H1 (cell line): ENCODE data around the gene CLDN24. TPM values are rescaled to one million over a fixed set of nuclear protein-coding genes. Genes with fewer than 3 reads are reported as not detected.
A peak's percentile ranks its signal among the peaks of the same experiment; 100 is the strongest.

Source experiments
- CTCF ChIA-PET: fragments of 300-600 bp; sonication (Branson Sonifier 250); formaldehyde crosslinking; loops from one replicate; lab custom pipeline; 2021; ENCODE audit not compliant: partially characterized antibody; lab: Charles Lee
- POLR2A ChIA-PET: fragments of 300-600 bp; sonication (Branson Sonifier 250); formaldehyde crosslinking; loops from one replicate; lab custom pipeline; 2021; ENCODE audit warnings: inconsistent platforms; ENCODE audit not compliant: partially characterized antibody; lab: Charles Lee
- DNase-seq, 2 experiments: peaks; one replicate each; pipeline versions ENCODE4 v3.0.0 to v3.0.0-alpha.2; 2010 to 2022; ENCODE audit warnings: low spot score in 2 of 2, low read depth in 1 of 2, mixed read lengths in 1 of 2
- FAIRE-seq: peaks from 2 replicates; lab custom pipeline; 2011; peaks lifted over from hg19 to GRCh38; lab: Jason Lieb, UNC
- H2AFZ ChIP-seq: 2 replicates; pipeline ENCODE4 v1.8.1; 2012; ENCODE audit warnings: low read length, inconsistent platforms
- H2AK5ac ChIP-seq: 2 replicates; pipeline ENCODE4 v1.6.1; 2013; ENCODE audit warnings: low read depth, low read length
- H2BK120ac ChIP-seq: replicated peaks from 2 replicates; pipeline ENCODE3; 2013; ENCODE audit warnings: low read depth, low read length, inconsistent platforms
- H2BK12ac ChIP-seq: 2 replicates; pipeline ENCODE4 v1.6.1; 2013; ENCODE audit warnings: low read depth, low read length
- H2BK15ac ChIP-seq: 2 replicates; pipeline ENCODE4 v1.6.1; 2013; ENCODE audit warnings: low read length
- H2BK20ac ChIP-seq: 2 replicates; pipeline ENCODE4 v1.6.1; 2013; ENCODE audit warnings: low read length
- H2BK5ac ChIP-seq: 2 replicates; pipeline ENCODE4 v1.6.1; 2013; ENCODE audit warnings: low read depth, low read length
- H3K14ac ChIP-seq: 2 replicates; pipeline ENCODE4 v1.6.1; 2013; ENCODE audit warnings: inconsistent platforms; ENCODE audit not compliant: insufficient read length
- H3K18ac ChIP-seq: 2 replicates; pipeline ENCODE4 v1.6.1; 2013; ENCODE audit warnings: low read length; ENCODE audit errors: extremely low read depth
- H3K23ac ChIP-seq: 2 replicates; pipeline ENCODE4 v1.6.1; 2013; ENCODE audit warnings: inconsistent platforms; ENCODE audit not compliant: insufficient read length
- H3K23me2 ChIP-seq: 2 replicates; pipeline ENCODE4 v1.6.1; 2013; ENCODE audit warnings: low read depth, low read length
- H3K27ac ChIP-seq: 2 replicates; pipeline ENCODE4 v1.6.1; 2011; ENCODE audit warnings: low read depth, low read length, inconsistent platforms
- H3K27me3 ChIP-seq, 4 experiments: replicated peaks in 1 of 4; 1 replicate in 1 of 4; 2 replicates in 3 of 4; pipeline versions ENCODE4 v1.6.1 to v1.8.1; 2011 to 2013; ENCODE audit warnings: low read length in 3 of 4, mild to moderate bottlenecking in 3 of 4, inconsistent platforms in 2 of 4, mixed read lengths in 2 of 4, moderate library complexity in 1 of 4; ENCODE audit not compliant: control insufficient read depth in 3 of 4, insufficient read depth in 3 of 4; ENCODE audit errors: extremely low read depth in 1 of 4
- H3K36me3 ChIP-seq, 4 experiments: 2 replicates each; pipeline versions ENCODE4 v1.6.1 to v1.8.1; 2011 to 2013; ENCODE audit warnings: mild to moderate bottlenecking in 4 of 4, low read length in 3 of 4, moderate library complexity in 2 of 4, control low read depth in 1 of 4, inconsistent platforms in 1 of 4; ENCODE audit not compliant: insufficient read depth in 4 of 4, control insufficient read depth in 2 of 4
- H3K4ac ChIP-seq: replicated peaks from 2 replicates; pipeline ENCODE3; 2013; ENCODE audit warnings: low read length, low read depth, mixed read lengths, inconsistent platforms; ENCODE audit not compliant: insufficient read length
- H3K4me1 ChIP-seq, 4 experiments: replicated peaks in 1 of 4; 1 replicate in 1 of 4; 2 replicates in 3 of 4; pipeline versions ENCODE4 v1.6.1 to v1.8.1; 2011 to 2013; ENCODE audit warnings: low read length in 3 of 4, inconsistent platforms in 2 of 4, mixed read lengths in 1 of 4; ENCODE audit not compliant: insufficient read depth in 4 of 4, control insufficient read depth in 3 of 4
- H3K4me2 ChIP-seq, 2 experiments: 2 replicates each; pipeline versions ENCODE4 v1.6.1 to v1.8.1; 2011 to 2013; ENCODE audit warnings: low read depth in 2 of 2, low read length in 2 of 2, control low read depth in 1 of 2, inconsistent platforms in 1 of 2, mild to moderate bottlenecking in 1 of 2; ENCODE audit not compliant: insufficient read depth in 1 of 2
- H3K4me3 ChIP-seq, 4 experiments: fragments of 200-600, 300-600 bp in 1 of 4; sonication (generic), shearing (Covaris generic), sonication (Bioruptor Twin) in 1 of 4; 2 replicates each; pipeline versions ENCODE4 v1.5.1 to v1.8.1; 2011 to 2016; ENCODE audit warnings: low read length in 4 of 4, low read depth in 3 of 4, control low read depth in 2 of 4, inconsistent platforms in 2 of 4, mild to moderate bottlenecking in 2 of 4, mixed read lengths in 1 of 4, moderate library complexity in 1 of 4; ENCODE audit not compliant: insufficient read depth in 2 of 4; ENCODE audit errors: extremely low read depth in 1 of 4
- H3K56ac ChIP-seq: replicated peaks from 2 replicates; pipeline ENCODE3; 2013; ENCODE audit warnings: low read depth, mild to moderate bottlenecking, mixed read lengths, low read length, inconsistent platforms; ENCODE audit not compliant: insufficient read length
- H3K79me1 ChIP-seq: 2 replicates; pipeline ENCODE4 v1.6.1; 2013; ENCODE audit warnings: low read depth, low read length, control low read depth
- H3K79me2 ChIP-seq, 2 experiments: 2 replicates each; pipeline versions ENCODE4 v1.6.1 to v1.8.1; 2012 to 2013; ENCODE audit warnings: low read length in 2 of 2, mild to moderate bottlenecking in 2 of 2, inconsistent platforms in 1 of 2; ENCODE audit not compliant: insufficient read depth in 2 of 2, control insufficient read depth in 1 of 2
- H3K9ac ChIP-seq, 4 experiments: replicated peaks in 1 of 4; 1 replicate in 1 of 4; 2 replicates in 3 of 4; pipeline versions ENCODE4 v1.6.1 to v1.8.1; 2011 to 2013; ENCODE audit warnings: low read depth in 3 of 4, low read length in 3 of 4, control low read depth in 2 of 4, mild to moderate bottlenecking in 2 of 4, moderate library complexity in 2 of 4, inconsistent platforms in 1 of 4; ENCODE audit errors: extremely low read depth in 1 of 4
- H3K9me3 ChIP-seq, 2 experiments: 2 replicates each; pipeline versions ENCODE4 v1.6.1 to v1.8.1; 2012 to 2013; ENCODE audit warnings: mild to moderate bottlenecking in 2 of 2, moderate library complexity in 2 of 2, control low read depth in 1 of 2, inconsistent platforms in 1 of 2, low read depth in 1 of 2, low read length in 1 of 2, mixed read lengths in 1 of 2; ENCODE audit not compliant: insufficient read depth in 2 of 2
- H4K20me1 ChIP-seq, 2 experiments: replicated peaks in 1 of 2; 2 replicates each; pipeline versions ENCODE3 to v1.8.1; 2011 to 2013; ENCODE audit warnings: inconsistent platforms in 2 of 2, low read length in 2 of 2, mild to moderate bottlenecking in 1 of 2; ENCODE audit not compliant: insufficient read depth in 2 of 2, control insufficient read depth in 1 of 2
- H4K5ac ChIP-seq: 2 replicates; pipeline ENCODE4 v1.6.1; 2013; ENCODE audit warnings: low read length, low read depth, mixed read lengths, inconsistent platforms; ENCODE audit not compliant: insufficient read length
- H4K8ac ChIP-seq: 2 replicates; pipeline ENCODE4 v1.8.0; 2013; ENCODE audit warnings: mild to moderate bottlenecking, moderate library complexity, low read length, inconsistent platforms; ENCODE audit not compliant: insufficient read depth; ENCODE audit errors: extremely low read depth
- H4K91ac ChIP-seq: replicated peaks from 2 replicates; pipeline ENCODE3; 2013; ENCODE audit warnings: low read length, mixed read lengths, inconsistent platforms; ENCODE audit not compliant: insufficient read length
- BACH1 ChIP-seq: IDR thresholded peaks from 2 replicates; pipeline ENCODE4 v1.6.1; 2012; ENCODE audit warnings: low read length, improper control_type of control experiment
- BRCA1 ChIP-seq: IDR thresholded peaks from 2 replicates; pipeline ENCODE4 v1.6.1; 2012; ENCODE audit warnings: low read depth, low read length, improper control_type of control experiment
- FOSL1 ChIP-seq: IDR thresholded peaks from 2 replicates; pipeline ENCODE4 v1.6.1; 2011; ENCODE audit warnings: mild to moderate bottlenecking, low read depth, low read length, moderate library complexity; ENCODE audit not compliant: insufficient read depth
- GTF2F1 ChIP-seq: IDR thresholded peaks from 2 replicates; pipeline ENCODE4 v1.6.1; 2012; ENCODE audit warnings: low read depth, low read length, improper control_type of control experiment, borderline replicate concordance
- HDAC2 ChIP-seq, 2 experiments: fragments of 300-600 bp in 1 of 2; sonication (generic) in 1 of 2; IDR thresholded peaks; 2 replicates each; pipeline ENCODE4 v1.6.1; 2011 to 2012; ENCODE audit warnings: low read depth in 2 of 2, low read length in 2 of 2, mild to moderate bottlenecking in 2 of 2, moderate library complexity in 2 of 2, borderline replicate concordance in 1 of 2, inconsistent platforms in 1 of 2
- KDM1A ChIP-seq: fragments of 200-600, 300-600 bp; sonication (generic); IDR thresholded peaks from 2 replicates; pipeline ENCODE4 v1.7.1; 2016; ENCODE audit warnings: mild to moderate bottlenecking, low read length, borderline replicate concordance
- KDM5A ChIP-seq: fragments of 200-600 bp; IDR thresholded peaks from 2 replicates; pipeline ENCODE4 v1.7.1; 2012; ENCODE audit warnings: mild to moderate bottlenecking, low read length, inconsistent platforms, mixed read lengths
- RNF2 ChIP-seq: fragments of 200-900, 300-1000 bp; sonication (generic); IDR thresholded peaks from 2 replicates; pipeline ENCODE4 v1.7.1; 2016; ENCODE audit warnings: borderline replicate concordance, low read depth, mild to moderate bottlenecking, antibody characterized with exemption, low read length; ENCODE audit not compliant: poor library complexity, severe bottlenecking; ENCODE audit errors: missing control alignments
- TEAD4 ChIP-seq: IDR thresholded peaks from 2 replicates; pipeline ENCODE4 v1.6.1; 2012; ENCODE audit warnings: low read depth, low read length, inconsistent platforms, mixed read lengths
- USF2 ChIP-seq: IDR thresholded peaks from 2 replicates; pipeline ENCODE4 v1.6.1; 2011; ENCODE audit warnings: low read length, improper control_type of control experiment
- WGBS, 2 experiments: shearing (Covaris generic) in 1 of 2; methylation state at CpG; one replicate each; pipeline versions ENCODE4 v1.1.6 to v1.1.7; 2013 to 2015; ENCODE audit warnings: low lambda C conversion rate in 2 of 2, mixed read lengths in 2 of 2, inconsistent platforms in 1 of 2, low coverage in 1 of 2, missing lambda C conversion rate in 1 of 2; ENCODE audit not compliant: insufficient replicate concordance in 2 of 2, insufficient coverage in 1 of 2, insufficient read length in 1 of 2; ENCODE audit errors: extremely low coverage in 1 of 2, missing lambda C conversion rate in 1 of 2; 5-methylcytosine and 5-hydroxymethylcytosine counted together
- polyA plus RNA-seq, 7 experiments: library from polyadenylated mRNA; depleted of rRNA in 3 of 7; stranded (reverse) in 5 of 7; unstranded in 2 of 7; fragments of >200 nt in 5 of 7; fragments of 200-250 nt in 2 of 7; gene quantifications; 1 replicate in 5 of 7; 2 replicates in 1 of 7; 4 replicates in 1 of 7; pipeline versions ENCODE4 v1.2.1 to v1.2.3, GENCODE V29; 2011 to 2013; ENCODE audit warnings: missing spikeins in 2 of 7, mixed read lengths in 2 of 7
- total RNA-seq: library from RNA; stranded (reverse); fragmentation: NEBNext Ultra II Directional; extraction: Animal tissue kit (Norgen Biotek cat#: 25700); gene quantifications from 2 replicates; pipeline ENCODE4 v1.2.1, GENCODE V29; 2021

Gene CLDN24
- total and polyA plus RNA-seq, 2 of the 8 experiments (the other 6 are each of a cell fraction or from before 2014, with no cell fraction given), result not detected

- Histone ChIP-seq H3K4me2 (no peak overlapping the region), H3K23me2 (peaks cover 2% of the 10 kb centered on the region; the same call in 1 of the 2 replicates), H2BK5ac (no peak overlapping the region), H3K56ac (no peak overlapping the region), H4K8ac (no peak overlapping the region), H4K91ac (no peak overlapping the region), H3K36me3 (no peaks in the 10 kb centered on the region), H4K20me1 (no peaks in the 10 kb centered on the region), H4K5ac (no peak overlapping the region), H3K27me3 (peaks cover 0 to 2% (median 0%) of the 10 kb centered on the region in 4 experiments; a peak in 1 of 7 replicates), H2AFZ (no peak overlapping the region), H3K79me2 (no peaks in the 10 kb centered on the region), H3K79me1 (no peaks in the 10 kb centered on the region), H3K23ac (no peak overlapping the region), H2BK120ac (no peak overlapping the region), H2BK12ac (no peak overlapping the region), H3K9me3 (no peaks in the 10 kb centered on the region), H3K9ac (no peak overlapping the region), H3K14ac (no peak overlapping the region), H3K27ac (no peak overlapping the region), H2AK5ac (no peak overlapping the region), H3K18ac (no peak overlapping the region), H3K4me1 (no peaks in the 10 kb centered on the region), H3K4me3 (no peak overlapping the region), H2BK15ac (no peak overlapping the region), H3K4ac (peak overlapping the region; percentile 1), H2BK20ac (no peak overlapping the region)
- ChIA-PET CTCF (no interaction called here), POLR2A (no interaction called here)
- TF ChIP-seq RNF2 (no peak), BRCA1 (no peak), TEAD4 (no peak), GTF2F1 (no peak), KDM1A (no peak), USF2 (no peak), KDM5A (no peak), HDAC2 (IDR thresholded peaks at IDR 0.05; ENCODE audit: borderline replicate concordance in 1 of 2, low read depth in 2 of 2, low read length in 2 of 2) (no peak), BACH1 (no peak), FOSL1 (no peak)
- WGBS, 2 experiments, result 95% methylated on average over 6 of the region's 6 CpGs; no CpG with 5 or more reads in 1 of the 2 experiments
- FAIRE-seq, result no peak
- no peak for DNase-seq
These were observed 11.8 kb upstream of the CLDN24 start for GRCh38 chr4:183333983-183334382.
